ENCODE data around the gene DUOX2. TPM values are rescaled to one million over a fixed set of nuclear protein-coding genes. Genes with fewer than 3 reads are reported as not detected.
"Not testable (repeated sequence)": the region's sequence is repeated elsewhere in the genome, so short reads cannot be mapped to it uniquely, and the experiment has no call there.

Gene DUOX2
- total and polyA plus RNA-seq, 2 of the 8 experiments (the other 6 are each of a cell fraction or from before 2014, with no cell fraction given), result 0.08 TPM; not detected in 1

DNA sequence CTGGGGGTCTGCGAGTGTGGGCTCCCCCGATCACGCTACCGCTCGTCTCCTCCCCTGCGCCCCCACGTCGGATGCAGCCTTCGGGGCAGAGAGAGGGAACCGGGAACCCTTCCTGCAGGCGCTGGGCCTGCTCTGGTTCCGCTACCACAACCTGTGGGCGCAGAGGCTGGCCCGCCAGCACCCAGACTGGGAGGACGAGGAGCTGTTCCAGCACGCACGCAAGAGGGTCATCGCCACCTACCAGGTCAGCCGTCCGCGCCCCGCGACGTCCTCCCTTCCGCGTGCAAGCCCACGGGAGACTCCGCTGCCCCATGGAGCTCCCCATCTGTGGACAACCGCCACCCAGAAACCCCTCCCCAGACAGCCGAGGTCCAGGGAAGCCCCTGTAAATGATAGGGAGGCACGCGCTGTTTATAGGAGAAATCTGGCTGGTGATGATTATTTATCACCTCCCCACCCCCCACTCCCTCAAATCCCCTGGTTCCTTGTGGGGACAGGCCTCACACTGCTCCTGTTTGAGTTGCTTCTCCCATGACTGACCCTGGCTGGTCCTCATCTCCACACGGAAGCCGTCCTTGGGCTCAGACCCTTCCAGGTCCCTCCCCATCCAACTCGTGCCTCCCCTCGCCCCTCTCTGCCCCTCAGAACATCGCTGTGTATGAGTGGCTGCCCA lies 21.9 kb upstream of the DUOX2 start:
- H2BK20ac ChIP-seq (ENCODE audit: low read length); H3K4ac ChIP-seq (replicated peaks; ENCODE audit: insufficient read length, low read depth, low read length); H3K4me1 ChIP-seq (replicated peaks in 1 of 4; ENCODE audit: control insufficient read depth in 3 of 4, insufficient read depth in 4 of 4, low read length in 3 of 4); H3K27ac ChIP-seq (ENCODE audit: low read depth, low read length); H2AFZ ChIP-seq (ENCODE audit: low read length); DNase-seq (ENCODE audit: low read depth in 1 of 2, low spot score in 2 of 2); H3K9me3 ChIP-seq (ENCODE audit: insufficient read depth in 2 of 2, low read depth in 1 of 2, low read length in 1 of 2); H2BK12ac ChIP-seq (ENCODE audit: low read depth, low read length); H4K20me1 ChIP-seq (replicated peaks in 1 of 2; ENCODE audit: control insufficient read depth in 1 of 2, insufficient read depth in 2 of 2, low read length in 2 of 2); H3K36me3 ChIP-seq (ENCODE audit: control insufficient read depth in 2 of 4, insufficient read depth in 4 of 4, low read length in 3 of 4); H3K23ac ChIP-seq (ENCODE audit: insufficient read length); FAIRE-seq; H4K8ac ChIP-seq (ENCODE audit: extremely low read depth, insufficient read depth, low read length); H3K9ac ChIP-seq (replicated peaks in 1 of 4; ENCODE audit: extremely low read depth in 1 of 4, low read depth in 3 of 4, low read length in 3 of 4); H4K91ac ChIP-seq (replicated peaks; ENCODE audit: insufficient read length, low read length); H3K79me1 ChIP-seq (ENCODE audit: low read depth, low read length); H3K18ac ChIP-seq (ENCODE audit: extremely low read depth, low read length); H3K56ac ChIP-seq (replicated peaks; ENCODE audit: insufficient read length, low read depth, low read length); H3K14ac ChIP-seq (ENCODE audit: insufficient read length); H4K5ac ChIP-seq (ENCODE audit: insufficient read length, low read depth, low read length); H2BK5ac ChIP-seq (ENCODE audit: low read depth, low read length); H3K79me2 ChIP-seq (ENCODE audit: control insufficient read depth in 1 of 2, insufficient read depth in 2 of 2, low read length in 2 of 2); H2BK15ac ChIP-seq (ENCODE audit: low read length); H2AK5ac ChIP-seq (ENCODE audit: low read depth, low read length); H2BK120ac ChIP-seq (replicated peaks; ENCODE audit: low read depth, low read length); H3K23me2 ChIP-seq (ENCODE audit: low read depth, low read length): not testable (repeated sequence)
- ChIA-PET POLR2A (ENCODE audit: partially characterized antibody) (interaction anchor here (1.5 kb wide), 1 partner anchor 13 kb away, joined by 3 read pairs; no protein-coding TSS in a partner anchor), CTCF (ENCODE audit: partially characterized antibody) (interaction anchor here (1.5 to 7.9 kb wide), 4 partner anchors 9 to 22 kb away, joined by 4 to 45 read pairs (median 32); partner anchors contain the start of genes DUOX2 and DUOXA2)
- Histone ChIP-seq H3K4me2 (ENCODE audit: insufficient read depth in 1 of 2, low read depth in 2 of 2, low read length in 2 of 2) (peak overlapping the region; percentile 38 to 53), H3K4me3 (ENCODE audit: extremely low read depth in 1 of 4, insufficient read depth in 2 of 4, low read depth in 3 of 4, low read length in 4 of 4) (peak overlapping the region in 1 of 4 experiments; percentile 57; a peak in 5 of 8 replicates), H3K27me3 (replicated peaks in 1 of 4; ENCODE audit: control insufficient read depth in 3 of 4, extremely low read depth in 1 of 4, insufficient read depth in 3 of 4, low read length in 3 of 4) (peaks cover 50 to 67% (median 59%) of the 10 kb centered on the region in 4 experiments)
- TF ChIP-seq EZH2 (IDR thresholded peaks at IDR 0.05; ENCODE audit: low read depth, low read length, severe bottlenecking) (peak; percentile 70), SUZ12 (IDR thresholded peaks at IDR 0.05; ENCODE audit: low read length) (peak; percentile 63; the same call in 1 of the 2 replicates)
- WGBS, 2 experiments (ENCODE audit: extremely low coverage in 1 of 2, insufficient coverage in 1 of 2, insufficient read length in 1 of 2, insufficient replicate concordance in 2 of 2, low coverage in 1 of 2, low lambda C conversion rate in 2 of 2, missing lambda C conversion rate in 1 of 2), result 37% methylated on average over 10 of the region's 37 CpGs; no CpG with 5 or more reads in 1 of the 2 experiments
